NCI-H2196 treated with DMSO at 0.1 percent for 48 hours (cell line): Measurements from ENCODE around the gene MRPL1.
"Not testable (repeated sequence)": the region's sequence is repeated elsewhere in the genome, so short reads cannot be mapped to it uniquely, and the experiment has no call there.

Source experiments
- DNase-seq: peaks from one replicate; lab custom pipeline; 2025; ENCODE audit not compliant: unreplicated experiment; lab: John Stamatoyannopoulos, UW

Gene MRPL1

DNA sequence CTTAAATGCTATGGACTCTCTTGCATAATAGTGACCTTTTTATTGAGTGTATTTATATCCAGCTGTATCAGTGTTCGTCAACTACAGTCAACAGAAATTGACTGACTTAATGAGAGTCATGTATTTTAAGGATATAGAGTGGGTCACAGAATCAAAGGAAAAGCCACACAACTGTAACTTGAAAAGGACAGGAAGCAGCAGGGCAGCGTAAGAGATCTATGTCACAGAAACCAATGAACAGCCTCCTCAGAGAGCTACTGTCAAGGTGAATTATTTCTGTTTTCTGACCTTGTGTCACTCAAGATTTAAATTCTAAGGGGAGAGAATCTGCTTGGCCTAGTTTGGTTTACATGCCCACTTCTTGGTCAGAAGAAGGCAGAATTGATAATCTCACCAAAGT lies 100.4 kb downstream of the MRPL1 start:
- no peak for DNase-seq

DNA sequence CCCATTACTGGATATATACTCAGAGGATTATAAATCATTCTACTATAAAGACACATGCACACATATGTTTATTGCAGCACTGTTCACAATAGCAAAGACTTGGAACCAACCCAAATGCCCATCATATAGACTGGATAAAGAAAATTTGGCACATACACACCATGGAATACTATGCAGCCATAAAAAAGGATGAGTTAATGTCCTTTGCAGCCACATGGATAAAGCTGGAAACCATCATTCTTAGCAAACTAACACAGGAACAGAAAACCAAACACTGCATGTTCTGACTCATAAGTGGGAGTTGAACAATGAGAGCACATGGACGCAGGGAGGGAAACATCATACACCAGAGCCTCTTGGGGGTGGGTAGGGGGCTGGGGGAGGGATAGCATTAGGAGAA lies 111.0 kb downstream of the MRPL1 start:
- DNase-seq, result not testable (repeated sequence)

DNA sequence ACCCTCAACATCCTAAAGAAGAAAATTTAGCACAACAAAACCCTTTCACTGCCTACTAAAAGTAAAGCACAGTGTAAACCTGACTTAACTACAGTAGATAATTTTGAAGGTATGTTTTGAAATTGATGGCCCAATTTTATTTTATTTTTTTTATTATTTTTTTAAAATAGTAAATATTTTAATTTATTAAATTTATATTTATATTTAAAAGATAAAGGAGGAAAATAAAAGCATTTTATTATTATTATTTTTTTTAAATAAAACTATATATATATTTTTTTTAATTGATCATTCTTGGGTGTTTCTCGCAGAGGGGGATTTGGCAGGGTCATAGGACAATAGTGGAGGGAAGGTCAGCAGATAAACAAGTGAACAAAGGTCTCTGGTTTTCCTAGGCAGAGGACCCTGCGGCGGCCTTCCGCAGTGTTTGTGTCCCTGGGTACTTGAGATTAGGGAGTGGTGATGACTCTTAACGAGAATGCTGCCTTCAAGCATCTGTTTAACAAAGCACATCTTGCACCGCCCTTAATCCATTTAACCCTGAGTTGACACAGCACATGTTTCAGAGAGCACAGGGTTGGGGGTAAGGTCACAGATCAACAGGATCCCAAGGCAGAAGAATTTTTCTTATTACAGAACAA lies 120.4 kb downstream of the MRPL1 start:
- not testable (repeated sequence) for DNase-seq

DNA sequence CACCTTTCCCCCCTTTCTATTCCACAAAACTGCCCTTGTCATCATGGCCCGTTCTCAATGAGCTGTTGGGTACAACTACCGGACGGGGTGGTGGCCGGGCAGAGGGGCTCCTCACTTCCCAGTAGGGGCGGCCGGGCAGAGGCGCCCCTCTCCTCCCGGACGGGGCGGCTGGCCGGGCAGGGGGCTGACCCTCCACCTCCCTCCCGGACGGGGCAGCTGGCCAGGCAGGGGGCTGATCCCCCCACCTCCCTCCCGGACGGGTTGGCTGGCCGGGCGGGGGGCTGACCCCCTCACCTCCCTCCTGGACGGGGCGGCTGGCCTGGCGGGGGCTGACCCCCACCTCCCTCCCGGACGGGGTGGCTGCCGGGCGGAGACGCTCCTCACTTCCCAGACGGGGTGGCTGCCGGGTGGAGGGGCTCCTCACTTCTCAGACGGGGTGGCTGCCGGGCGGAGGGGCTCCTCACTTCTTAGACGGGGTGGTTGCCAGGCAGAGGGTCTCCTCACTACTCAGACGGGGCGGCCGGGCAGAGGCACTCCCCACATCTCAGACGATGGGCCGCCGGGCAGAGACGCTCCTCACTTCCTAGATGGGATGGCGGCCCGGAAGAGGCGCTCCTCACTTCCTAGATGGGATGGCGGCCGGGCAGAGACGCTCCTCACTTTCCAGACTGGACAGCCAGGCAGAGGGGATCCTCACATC lies 121.1 kb downstream of the MRPL1 start:
- not testable (repeated sequence) for DNase-seq

DNA sequence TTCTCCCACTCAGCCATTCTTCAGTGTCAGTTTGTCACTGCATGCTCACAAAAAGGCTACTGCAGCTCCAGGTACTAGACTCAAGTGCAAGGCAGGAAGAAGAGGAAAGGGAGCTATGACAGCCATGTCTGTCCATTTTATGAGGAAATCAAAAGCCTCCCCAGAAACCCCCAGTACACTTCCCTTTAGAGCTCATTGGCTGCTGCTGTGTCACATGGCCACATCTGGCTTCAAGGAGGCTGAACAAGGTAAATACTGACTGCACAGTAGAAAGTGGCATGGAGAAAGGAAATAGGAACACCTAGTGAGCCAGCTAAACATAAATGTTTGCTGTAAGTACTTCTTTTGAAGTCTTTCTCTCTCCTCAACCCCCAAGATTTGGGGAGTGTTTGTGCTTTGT lies 127.3 kb downstream of the MRPL1 start:
- no peak for DNase-seq

DNA sequence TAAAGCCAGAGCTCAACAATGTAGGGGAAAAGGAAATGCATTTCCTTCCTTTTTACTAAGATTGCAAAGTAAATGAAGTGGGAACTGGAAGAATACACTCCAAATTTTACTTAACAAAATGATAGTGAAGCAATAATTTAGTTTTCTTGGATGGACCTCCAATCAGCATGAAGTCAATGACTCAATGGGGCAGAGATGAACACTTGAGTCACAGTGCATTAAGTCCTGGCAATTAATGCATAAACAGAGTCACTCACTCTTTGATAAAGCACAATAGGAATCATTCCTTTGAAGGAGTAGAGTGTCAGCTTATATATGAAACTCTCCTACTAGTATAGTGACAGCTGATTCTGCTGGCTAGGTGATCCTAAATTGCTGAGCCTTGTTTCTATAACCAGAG lies 127.8 kb downstream of the MRPL1 start:
- no peak for DNase-seq

DNA sequence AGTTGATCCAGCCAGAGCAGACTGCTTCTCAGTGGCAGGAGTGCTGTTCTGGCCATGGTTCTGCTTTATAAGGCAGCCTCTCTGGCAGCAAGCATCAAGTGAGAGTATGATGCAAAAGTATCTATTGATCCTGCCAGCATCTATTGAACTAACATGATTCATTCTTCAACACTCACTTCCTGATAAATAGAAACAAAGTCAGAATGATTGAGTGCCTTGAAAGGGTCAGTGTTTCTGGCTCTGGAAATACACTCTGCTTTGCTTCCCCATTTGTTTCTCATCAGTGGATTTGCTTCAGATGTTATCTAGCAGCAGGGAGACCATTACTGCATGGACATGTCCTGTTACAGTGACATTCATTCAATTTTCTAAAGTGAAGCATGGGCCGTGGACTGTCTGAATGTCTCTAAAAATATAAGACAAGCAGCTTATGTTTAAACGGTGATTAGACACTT lies 128.3 kb downstream of the MRPL1 start:
- no peak for DNase-seq

DNA sequence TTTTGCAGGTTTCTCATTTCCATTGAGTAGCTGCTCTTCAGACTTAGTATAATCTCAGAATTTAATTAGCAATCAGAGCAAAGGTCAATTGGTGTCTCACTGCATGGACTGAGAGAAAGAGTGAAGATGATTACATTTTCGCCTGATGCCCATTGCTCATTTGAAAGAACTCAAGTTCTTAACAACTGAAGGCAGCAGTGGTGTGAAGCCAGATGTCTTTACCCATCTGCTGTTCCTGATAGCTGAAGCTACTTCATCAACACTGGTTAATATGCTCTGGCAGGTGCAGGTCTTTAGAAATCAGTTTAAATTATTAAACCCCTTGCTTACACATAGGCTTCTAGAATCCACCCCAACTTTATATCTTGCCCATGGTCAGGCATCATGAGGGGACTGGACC lies 130.0 kb downstream of the MRPL1 start:
- no peak for DNase-seq

DNA sequence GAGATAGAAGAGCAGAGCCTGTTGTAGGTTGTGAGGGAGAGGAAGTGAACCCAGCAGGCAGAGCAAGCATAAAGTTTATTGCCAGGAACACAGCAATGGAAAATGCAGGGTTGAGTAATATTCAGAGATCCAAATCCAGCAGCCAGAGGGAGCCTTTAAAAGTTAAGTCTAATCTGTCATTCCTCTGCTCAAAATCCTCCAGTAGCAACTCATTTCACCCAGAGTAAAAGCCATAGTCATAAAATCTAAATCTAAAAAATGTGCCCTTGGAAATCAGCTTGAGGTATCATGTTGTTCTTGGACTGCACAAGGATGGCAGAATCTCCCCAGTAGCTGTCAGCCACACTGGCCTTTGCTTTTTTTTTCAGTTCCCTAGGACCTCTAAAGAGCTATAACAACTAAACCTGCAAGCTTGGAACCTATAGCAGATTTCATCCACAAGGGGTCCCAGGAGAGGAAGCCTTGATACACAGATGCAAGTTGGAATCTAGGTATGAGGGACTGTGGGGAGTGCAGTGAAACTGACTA lies 131.6 kb downstream of the MRPL1 start:
- DNase-seq, result no peak

DNA sequence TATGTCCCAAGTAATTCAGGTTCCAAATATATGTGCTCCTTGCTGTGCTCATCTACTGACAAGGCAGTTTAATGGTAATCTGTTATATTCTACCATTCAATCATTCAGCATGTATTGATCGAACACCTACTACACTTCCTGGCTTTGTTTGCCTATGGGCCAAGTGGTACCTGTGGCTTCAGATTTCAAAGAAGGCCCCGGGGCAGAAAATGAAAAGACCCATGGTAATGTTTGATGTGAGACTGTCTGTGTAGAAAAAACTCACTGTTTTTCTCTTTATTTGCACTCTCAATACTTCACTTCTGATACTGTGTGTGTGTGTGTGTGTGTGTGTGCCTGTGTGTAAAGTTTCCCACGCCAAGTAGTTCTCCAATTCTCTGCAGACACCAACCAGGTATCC lies 133.4 kb downstream of the MRPL1 start:
- DNase-seq, result no peak

DNA sequence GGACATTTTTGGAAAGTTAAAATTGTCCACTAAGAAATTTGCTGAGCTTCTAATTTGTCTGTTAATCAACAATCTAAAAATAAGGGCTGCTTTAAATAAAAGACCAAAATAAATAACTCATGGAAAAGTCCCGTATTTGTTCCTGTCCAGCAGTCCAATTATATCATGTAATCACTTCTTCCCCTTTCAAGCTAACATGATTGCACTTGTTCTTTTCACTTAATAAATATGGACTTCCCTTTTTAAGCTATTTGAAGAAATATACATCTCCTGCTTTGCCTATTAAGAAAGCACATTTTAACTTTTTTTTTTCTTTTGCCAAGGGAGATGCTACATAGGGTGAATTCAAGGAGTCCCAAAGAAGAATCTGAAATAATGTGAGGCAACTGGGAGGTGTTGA lies 138.9 kb downstream of the MRPL1 start:
- no peak for DNase-seq

DNA sequence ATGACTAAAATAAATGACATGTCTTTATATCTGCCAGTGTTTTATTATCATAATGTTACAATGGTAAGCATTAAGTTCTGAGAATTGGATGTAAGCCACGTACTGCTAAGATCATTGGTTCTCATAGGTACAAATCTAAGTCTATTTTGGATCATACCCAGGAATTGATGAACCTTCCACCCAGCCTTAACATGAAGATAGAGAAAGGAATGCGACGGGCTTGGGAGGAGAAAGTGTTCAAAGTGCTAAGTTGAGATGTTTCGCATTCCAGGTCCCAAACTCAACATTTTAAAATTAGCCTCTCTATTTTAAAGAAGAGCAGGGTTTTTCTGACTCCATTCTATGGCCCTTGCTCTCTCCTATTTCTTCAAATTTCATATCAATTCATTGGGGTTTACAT lies 139.6 kb downstream of the MRPL1 start:
- DNase-seq, result no peak
